ENCODE data around the gene GIPC2.

The GIPC2 gene

GRCh38 chr1:78153092-78153736 lies 107.4 kb downstream of the GIPC2 start:
- no peak for DNase-seq

GRCh38 chr1:78155121-78155520 lies 109.4 kb downstream of the GIPC2 start:
- DNase-seq, result no peak

GRCh38 chr1:78156805-78157521 lies 111.2 kb downstream of the GIPC2 start:
- no peak for DNase-seq

- no peak for DNase-seq
Measured at GRCh38 chr1:78165816-78166215, 120.0 kb downstream of the GIPC2 start.

GRCh38 chr1:78168306-78168705 lies 122.5 kb downstream of the GIPC2 start:
- no peak for DNase-seq

- no peak for DNase-seq
Measured at GRCh38 chr1:78170859-78171258, 125.1 kb downstream of the GIPC2 start.

GRCh38 chr1:78171736-78172590 lies 126.2 kb downstream of the GIPC2 start:
- DNase-seq, result no peak

- DNase-seq, result no peak
Measured at GRCh38 chr1:78176448-78176847, 130.7 kb downstream of the GIPC2 start.

- no peak for DNase-seq
Measured at GRCh38 chr1:78177708-78178270, 132.0 kb downstream of the GIPC2 start.

- no peak for DNase-seq
Measured at GRCh38 chr1:78178816-78179215, 133.1 kb downstream of the GIPC2 start.

GRCh38 chr1:78184460-78185072 lies 138.8 kb downstream of the GIPC2 start:
- no peak for DNase-seq

Data from CD4-positive, alpha-beta T cell treated with Interleukin-4 for 1 hour (primary cell).